HG03342 (cell line): ENCODE data around the gene RGSL1.

ENCODE experiments used
- ATAC-seq: cut with Tn5 transposase; IDR thresholded peaks from one replicate; pipeline ENCODE4 v1.9.1; 2021; ENCODE audit warnings: mild to moderate bottlenecking, moderate library complexity; ENCODE audit not compliant: unreplicated experiment

The RGSL1 gene

DNA sequence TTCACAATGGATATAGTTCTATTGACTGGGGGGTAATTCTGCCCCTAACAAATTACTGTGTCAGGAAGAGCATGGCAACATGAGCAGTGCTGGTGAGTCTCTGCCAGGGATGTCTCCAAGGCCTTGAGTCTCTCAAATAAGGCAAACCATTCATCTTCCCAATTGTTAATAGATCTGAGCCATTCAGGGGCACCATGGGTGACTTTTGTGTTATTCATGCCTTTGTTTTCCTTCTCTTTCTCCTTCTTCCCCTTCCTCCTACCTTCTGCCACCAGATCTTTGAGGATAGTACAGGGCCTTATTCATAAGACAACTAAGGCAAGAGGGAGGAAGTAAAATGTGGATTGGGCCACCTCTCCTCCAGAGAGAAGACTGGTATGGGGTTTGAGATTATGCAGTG, at the start of gene RGSL1:
TSS of gene RGSL1 (plus strand) at position 60 of the 400 bp plus-strand sequence. CDS start at position 80, 20 bp downstream.
- ATAC-seq = no peak

DNA sequence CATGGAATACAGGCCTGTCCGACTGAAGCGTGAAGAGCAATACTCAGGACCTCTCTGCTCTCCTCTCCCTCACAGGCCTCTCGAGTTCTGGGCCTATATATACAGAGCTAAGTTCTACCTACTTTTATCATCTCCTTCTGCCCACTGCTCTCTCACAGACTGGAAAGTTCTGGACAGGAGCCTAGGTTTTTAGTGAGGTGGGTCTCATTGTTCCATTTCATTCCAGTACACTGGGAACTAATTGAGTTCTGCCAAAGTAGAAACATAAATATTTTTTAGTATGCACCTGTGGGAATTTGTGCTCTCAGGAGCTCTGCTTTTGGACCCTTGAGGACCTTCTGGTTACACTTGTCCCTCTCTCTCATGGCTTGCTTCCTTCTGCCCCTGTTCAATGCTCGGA, 49.4 kb upstream of the RGSL1 start, which contains the start of gene TEDDM1:
TSS of gene TEDDM1 (minus strand) at position 101 of the 400 bp plus-strand sequence. CDS start 182 bp downstream, outside the sequence.
- ATAC-seq = no peak

DNA sequence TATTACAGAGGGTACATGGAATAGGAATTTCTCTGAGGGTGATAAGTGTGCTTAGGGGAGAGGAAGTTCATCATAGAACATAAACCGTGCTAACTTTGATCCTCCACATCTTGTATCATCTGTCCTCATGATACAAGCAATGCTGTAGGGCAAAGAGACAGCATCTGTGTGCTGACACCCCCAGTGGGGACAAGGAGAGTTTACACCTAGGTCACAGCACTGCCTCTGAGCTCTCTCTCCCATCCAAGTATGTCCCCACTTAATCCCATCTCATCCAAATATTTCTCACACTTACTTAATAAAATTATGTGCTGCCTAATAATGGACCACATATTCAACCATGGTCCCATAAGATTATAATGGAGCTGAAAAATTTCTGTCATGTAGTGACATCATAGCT, 45.2 kb upstream of the RGSL1 start:
- no peak for ATAC-seq

DNA sequence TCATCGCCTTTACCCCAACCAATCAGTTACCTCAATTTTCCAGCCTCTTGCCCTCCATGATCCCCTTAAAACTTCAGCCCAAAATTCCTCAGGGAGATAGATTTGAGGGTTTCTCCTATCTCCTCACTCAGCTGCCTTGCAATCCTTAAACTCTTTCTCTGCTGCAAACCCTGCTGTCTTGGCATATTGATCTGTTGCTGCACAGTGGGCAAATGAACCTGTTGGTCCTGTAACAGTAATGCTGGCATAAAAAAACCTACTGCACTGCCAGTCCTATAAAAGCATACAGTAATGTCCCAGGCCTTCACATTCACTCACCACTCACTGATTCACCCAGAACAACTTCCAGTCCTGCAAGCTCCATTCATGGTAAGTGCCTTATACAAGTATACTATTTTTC, 44.4 kb upstream of the RGSL1 start:
- ATAC-seq = no peak

DNA sequence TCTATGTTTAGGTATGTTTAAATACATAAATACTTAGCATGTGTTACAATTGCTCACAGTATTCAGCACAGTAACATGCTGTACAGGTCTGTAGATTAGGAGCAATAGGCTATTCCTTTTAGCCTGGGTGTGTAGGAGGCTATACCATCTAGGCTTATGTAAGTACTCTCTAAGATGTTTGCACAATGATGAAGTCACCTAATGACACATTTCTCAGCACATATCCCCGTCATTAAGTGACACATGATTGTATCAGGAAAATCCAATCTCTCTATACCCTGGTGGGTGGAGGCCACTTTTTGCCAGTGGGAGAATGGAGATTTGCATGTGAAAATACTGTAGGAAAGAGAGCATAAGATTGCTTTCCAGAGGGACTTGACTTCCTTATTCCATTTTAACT, 43.9 kb upstream of the RGSL1 start:
- no peak for ATAC-seq

DNA sequence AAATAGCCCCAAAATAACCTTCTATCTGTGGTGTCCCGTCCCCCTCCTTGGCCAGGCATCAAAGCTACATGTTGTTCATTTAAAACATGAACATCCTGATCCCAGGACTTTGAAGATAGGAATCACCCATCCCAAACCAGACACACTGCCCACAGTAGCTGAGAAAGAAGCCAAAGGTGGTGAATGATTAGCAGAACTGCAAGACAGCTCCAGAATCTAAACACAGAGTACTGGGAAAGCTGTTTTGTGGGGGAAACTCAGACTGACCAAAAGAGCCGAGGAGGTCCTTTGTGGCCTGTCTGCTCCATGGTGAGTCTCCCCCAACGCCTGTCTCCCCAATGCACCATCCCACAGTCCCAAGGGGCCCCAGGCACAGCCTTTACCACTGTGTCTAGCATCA, 42.2 kb upstream of the RGSL1 start:
- no peak for ATAC-seq

DNA sequence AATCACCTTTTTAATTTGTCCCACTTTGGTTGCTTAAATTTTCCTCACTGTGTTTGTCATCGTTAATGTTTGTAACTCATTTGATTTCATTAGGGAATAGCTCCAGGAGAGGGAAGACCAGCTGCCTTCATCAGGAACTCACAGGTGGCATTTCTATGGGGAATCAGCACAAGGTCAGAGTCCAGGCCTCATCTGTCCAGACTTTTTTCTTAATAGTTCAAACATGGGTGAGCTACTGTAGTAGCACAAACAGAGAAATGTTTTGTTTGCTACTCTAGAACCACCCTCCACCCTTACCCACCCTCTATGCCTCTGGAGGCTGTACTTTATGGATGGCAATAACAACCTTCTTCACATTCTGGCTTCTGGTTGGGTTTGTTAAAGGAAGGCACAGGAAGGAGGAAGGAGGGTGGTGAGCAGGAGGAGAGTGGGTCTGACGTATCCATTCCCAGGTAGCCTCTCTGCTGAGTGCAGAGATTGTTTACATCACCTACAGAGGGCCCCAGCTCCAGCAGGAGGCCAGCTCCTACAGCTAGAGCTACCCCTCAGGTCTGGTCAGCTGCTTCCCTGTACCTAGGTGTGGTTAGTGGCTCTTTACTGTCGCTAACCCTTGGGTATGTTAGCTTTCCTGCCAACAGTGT, 41.4 kb upstream of the RGSL1 start:
- ATAC-seq = no peak

DNA sequence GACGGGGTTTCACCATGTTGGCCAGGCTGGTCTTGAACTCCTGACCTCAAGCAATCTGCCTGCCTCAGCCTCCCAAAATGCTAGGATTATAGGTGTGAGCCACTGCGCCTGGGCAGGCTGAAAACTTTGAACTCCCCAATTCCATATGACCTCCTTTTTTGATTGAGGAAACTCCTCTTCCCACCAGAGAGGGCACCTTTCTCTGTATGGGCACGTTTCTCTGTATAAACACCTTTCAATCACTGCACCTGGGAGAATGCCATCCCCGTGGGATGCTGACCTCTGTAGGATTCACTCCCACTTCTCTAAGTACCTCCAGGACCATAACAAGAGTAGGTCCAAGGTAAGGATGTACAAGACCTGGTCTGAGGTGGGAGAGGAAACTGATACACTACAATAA, 39.8 kb upstream of the RGSL1 start:
- ATAC-seq = no peak

DNA sequence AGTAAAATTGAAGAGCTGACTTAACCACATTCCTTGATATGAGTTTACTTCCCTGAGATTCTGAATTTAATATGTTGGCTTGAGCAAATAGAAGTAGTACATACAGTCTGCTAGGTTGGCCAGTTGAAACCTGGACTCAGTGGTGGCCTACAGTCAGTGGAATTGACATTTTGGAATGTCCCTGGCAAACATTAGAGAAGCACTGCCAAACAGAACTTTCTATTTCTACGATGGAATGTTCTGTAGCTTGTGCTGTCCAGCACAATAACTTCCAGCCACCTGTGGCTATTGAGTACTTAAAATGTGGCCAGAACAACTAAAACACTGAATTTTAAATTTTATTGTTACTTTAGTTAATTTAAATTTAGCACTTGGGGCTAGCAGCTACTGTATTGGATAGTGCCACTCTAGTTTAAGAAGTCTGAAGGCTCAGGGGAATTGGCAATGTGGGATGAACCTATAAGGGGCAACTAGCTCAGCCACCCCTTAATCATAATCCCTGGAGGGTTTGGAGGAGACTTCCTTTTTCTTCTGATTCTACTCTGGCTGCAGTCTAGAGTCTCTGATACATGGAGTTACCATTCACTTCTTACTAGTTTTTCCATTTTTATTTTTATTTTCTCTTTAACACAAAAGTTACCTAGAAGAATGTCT, 39.2 kb upstream of the RGSL1 start:
- ATAC-seq = no peak

DNA sequence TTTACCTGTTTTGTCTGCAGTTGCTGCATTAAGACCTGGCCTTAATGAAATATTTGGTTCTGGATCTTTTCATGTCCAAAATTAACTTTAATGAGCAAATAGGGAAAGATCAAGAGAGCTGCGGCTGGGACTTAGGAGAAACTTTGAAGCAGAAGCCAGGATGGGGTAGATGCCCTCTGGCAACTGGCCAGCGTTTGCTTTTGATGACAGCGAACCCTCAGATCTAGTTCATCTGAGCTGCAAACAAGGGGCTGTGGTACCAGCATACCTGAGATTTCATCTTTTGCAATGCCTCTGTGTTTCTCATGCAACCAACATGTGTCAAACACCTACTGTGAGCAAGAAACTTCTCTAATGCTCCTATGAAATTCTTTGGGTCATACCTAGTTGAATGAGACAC, 36.5 kb upstream of the RGSL1 start:
- no peak for ATAC-seq

DNA sequence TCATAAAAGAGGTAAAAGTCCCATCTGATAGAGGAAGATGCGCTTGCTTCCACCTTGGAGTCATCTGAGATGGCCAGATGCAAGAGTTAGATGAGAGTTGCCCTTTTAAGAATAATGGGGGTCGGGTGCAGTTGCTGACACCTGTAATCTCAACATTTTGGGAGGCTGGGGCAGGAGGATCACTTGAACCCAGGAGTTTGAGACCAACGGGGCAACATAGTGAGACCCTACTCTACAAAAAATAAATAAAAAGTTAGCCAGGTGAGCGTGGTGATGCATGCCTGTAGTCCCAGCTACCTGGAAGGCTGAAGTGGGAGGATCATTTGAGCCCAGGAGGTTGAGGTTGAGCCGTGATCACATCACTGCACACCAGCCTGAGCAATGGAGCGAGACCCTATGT, 36.0 kb upstream of the RGSL1 start:
- ATAC-seq = no peak

DNA sequence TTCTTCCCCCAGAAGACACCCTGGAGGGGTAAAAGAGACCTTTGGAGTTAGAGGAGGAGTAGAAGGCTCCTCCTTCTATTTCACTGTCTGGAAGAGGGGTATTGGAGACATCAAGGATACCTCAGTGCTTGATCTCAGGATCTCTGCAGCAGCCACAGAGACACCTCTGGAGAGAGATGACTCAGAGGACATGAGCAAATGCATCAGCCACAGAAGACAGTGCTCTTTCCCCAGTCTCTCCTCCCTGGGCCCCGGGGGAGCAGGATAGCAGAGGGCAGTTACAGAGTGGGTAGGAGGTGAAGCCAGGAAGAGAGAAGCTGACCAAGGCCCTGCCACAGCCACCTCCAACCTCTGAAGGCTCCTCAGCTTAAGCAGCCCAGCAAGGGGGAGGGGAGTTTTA, 34.2 kb upstream of the RGSL1 start:
- ATAC-seq = no peak

DNA sequence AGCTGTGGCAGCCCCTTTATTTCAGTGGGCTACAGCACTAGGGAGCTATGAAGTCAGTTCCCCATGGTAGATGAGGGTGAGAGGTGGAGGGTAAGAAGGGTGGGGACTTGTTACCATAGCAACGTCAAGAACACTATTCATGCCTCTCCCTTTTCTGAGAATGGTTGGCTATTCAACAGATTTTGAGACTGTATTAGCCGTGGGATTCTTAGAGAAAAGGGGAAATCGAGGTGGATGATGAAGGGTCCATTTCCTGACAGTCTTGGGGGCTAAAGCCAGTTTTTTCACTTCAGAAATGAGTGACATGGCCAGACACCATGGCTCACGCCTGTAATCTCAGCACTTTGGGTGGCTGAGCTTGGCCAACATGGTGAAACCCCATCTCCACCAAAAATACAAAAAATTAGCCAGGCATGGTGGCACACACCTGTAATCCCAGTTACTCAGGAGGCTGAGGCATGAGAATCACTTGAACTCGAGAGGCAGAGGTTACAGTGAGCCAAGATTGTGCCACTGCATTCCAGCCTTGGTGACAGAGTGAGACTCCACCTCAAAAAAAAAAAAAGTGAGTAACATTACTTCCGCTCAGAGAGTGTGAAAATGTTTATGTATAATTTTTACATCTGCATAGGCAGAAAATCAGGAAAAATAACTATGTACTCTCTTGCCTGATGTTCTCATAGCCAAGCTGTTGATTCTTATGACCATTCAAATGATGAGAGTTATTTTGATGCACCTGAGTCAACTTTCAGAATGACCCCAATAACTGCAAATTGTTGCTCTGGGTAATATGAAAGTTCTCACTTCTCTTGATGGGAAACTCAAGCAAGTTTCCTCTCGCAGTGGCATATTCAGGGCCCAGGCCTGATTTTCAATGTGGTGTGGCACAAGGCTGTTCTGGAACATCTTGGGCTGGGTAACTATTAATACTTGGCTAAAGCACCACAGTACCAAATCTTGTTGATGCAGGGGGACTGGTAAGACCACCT, 23.2 kb upstream of the RGSL1 start:
- peak; percentile 72 for ATAC-seq

DNA sequence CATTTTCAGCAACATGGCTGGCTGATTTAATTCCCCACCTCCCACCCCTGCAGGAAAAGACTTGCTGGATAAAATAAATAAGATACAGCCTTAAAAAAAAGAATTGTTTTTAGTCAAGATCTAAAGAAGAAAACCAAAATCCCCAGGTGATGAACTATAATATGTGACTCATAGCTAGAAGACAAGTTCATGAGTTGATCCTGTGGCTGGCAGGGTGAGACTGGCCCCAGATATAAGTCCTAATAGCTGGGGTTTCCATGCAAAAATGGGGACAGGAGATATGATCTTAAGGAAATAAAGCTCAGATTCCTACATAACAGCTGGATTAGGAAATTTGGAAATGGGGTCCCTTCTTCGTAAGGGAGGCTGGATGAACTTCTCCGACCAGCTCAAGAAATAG, 21.9 kb upstream of the RGSL1 start:
- ATAC-seq = no peak

DNA sequence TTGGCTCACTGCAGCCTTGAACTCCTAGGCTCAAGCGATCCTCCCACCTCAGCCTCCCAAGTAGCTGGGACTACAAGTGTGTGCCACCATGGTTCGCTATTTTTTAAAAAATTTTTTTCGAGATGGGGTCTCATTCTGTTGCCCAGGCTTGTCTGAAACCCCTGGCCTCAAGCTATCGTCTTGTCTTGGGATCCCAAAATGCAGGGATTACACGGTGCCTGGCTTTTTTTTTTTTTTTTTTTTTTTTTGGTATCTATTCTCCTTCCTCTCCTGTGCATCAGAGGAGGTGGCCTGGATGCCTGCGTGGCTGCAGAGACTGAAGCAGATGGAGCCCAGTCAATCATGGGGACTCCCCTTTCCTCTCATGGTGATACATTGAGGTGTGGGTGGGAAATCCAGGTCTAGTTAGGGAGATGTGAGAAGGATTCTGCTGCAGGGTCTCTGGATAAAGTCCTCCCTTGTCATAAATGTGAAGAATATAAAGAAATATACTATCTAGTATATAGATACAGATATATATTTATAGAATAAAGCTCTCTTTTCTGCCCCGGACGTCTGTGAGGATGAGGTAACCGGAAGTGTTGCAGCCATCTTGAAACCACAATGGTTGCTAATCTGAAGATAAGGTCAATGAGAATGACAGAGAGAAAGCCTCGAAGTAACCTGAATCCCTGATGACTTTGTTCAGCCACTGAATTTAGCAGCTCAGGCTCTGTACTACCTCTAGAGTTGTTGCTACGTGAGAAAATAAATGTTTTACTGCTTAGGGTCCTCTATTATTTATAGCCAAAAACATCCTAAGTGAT, 19.5 kb upstream of the RGSL1 start:
- ATAC-seq = peak; percentile 30

DNA sequence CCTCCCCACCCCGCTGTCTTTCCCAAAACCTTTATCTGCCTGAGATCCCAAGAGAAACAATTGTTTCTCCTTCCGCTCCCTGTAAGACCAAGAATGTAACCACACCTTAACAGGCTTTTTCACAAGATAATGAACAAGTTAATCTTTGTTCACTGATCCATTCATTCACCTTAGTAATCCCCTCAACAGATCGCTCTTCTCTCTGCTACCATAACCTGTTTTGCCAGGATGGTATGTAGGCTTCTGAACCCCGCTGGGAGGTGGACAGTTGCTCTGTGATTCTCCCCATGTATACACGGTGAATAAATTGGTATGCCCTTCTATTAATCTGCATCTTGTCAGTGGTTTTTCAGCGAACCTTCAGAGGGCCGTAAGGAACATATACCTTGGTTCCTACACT, 18.7 kb upstream of the RGSL1 start:
- no peak for ATAC-seq

DNA sequence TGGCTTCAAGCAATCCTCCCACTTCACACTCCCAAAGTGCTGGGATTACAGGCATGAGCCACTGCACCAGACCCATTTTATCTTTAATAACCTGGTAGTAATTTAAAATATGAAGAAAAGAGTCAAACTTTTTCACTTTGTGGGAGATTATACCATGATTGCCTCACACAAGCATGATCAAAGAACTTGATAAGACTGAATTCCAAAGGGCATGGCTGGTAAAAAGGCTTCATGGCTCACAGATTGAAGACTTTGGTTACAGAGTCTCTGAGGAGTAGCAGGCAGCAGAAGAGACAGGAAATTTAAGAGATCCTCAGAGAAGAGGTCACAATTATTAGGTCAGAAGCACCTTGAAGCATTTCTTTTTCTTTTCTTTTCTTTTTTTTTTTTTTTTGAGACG, 16.4 kb upstream of the RGSL1 start:
- no peak for ATAC-seq

DNA sequence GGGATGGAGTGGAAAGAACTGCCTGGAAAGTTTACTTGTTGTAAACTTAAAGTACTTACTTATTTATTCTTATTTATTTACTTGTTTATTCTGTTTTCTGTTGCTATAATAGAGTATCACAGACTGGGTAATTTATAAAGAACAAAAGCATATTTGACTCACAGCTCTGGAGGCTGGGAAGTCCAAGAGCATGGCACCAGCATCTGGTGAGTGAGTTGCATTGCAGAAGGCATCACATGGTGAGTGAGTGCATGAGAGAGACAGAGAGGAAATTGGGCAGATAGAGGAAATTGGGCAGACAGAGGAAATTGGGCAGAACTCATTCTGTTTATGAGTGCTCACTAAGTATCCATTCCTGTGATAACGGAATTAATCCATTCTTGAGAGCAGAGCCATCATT, 11.6 kb upstream of the RGSL1 start:
- no peak for ATAC-seq

DNA sequence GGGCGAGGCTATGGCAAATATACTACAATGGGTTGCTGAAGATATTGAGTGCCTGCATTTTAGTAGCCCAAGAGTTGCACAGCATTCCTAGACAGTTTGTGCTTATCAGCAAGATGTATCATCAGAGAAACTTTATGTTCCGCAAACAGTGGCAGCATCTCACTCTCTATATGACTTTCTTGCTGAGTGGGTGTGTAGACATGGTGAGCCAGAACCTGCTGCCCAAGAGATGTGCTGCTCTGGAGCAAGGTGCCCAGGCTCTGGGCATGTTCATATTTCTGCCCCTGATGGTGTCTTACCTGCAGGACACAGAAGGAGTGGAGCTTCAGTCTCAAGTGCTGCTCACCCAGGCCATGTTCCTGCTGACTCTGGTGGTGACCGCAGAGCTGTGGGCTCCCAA, 8.2 kb upstream of the RGSL1 start:
- no peak for ATAC-seq

DNA sequence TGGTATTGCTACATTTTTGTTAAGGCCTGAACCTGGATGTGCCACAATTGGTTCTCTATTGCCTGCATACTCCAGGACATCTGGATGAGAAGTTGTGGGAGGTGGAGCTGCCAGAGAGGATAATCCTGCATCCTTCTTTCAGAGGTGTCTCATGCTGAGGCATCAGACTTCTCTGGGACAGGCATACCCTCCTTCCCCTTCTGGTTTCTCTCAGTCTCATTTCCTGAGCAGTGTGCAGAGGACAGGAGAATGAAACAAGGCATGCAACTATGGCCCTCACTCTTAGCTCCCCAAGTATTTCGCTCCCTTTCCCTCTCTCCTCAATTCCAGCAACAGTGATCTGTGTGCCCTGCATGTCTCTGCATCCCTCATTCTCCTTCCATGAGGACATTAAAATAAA, 7.6 kb upstream of the RGSL1 start:
- no peak for ATAC-seq

DNA sequence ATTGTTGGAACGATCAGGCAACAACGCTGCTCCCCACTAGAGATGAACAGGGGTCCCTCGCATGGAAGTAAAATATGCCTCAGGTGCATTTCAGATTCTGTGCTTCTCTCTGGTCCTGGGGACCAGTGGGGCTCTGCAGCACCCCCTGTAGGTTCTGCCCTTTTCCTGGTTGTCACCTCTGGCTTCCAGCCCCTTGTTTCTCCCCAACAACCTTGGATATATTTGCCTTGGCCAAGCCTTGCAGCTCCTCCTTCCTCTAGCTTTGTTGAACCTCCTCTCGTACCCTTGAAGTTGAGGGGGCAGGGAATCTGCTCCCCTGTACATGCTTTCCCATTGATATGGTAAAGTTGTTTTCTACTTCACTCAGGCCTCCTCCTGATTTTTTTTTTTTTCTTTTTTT, 5.4 kb upstream of the RGSL1 start:
- ATAC-seq = no peak
